K562 (cell line): ENCODE measurements around the gene CLDN2.

Source experiments
- BDP1 ChIP-seq: IDR thresholded peaks from 3 replicates; pipeline ENCODE4 v1.6.1; 2011; ENCODE audit not compliant: insufficient read length, insufficient read depth
- FOXM1 ChIP-seq, 2 experiments: fragments of 450-650 bp in 1 of 2; sonication (generic) in 1 of 2; formaldehyde crosslinking in 1 of 2; IDR thresholded peaks; 2 replicates each; pipeline versions ENCODE4 v1.6.1 to v1.9.0; 2017 to 2022; ENCODE audit warnings: low read depth in 2 of 2, mild to moderate bottlenecking in 2 of 2, missing genetic modification reagents in 1 of 2, moderate library complexity in 1 of 2
- HDGF ChIP-seq: fragments of 450-650 bp; IDR thresholded peaks from 2 replicates; pipeline ENCODE4 v1.6.1; 2016
- SIN3B ChIP-seq: fragments of 450-650 bp; IDR thresholded peaks from 2 replicates; pipeline ENCODE4 v1.6.1; 2017; ENCODE audit warnings: low read depth, mild to moderate bottlenecking, moderate library complexity
- YY1 ChIP-seq, 3 experiments: IDR thresholded peaks; 2 replicates each; pipeline ENCODE4 v1.6.1; 2011; ENCODE audit warnings: low read length in 2 of 3, mild to moderate bottlenecking in 2 of 3, moderate library complexity in 2 of 3, borderline replicate concordance in 1 of 3, control low read depth in 1 of 3, low read depth in 1 of 3; ENCODE audit not compliant: insufficient read depth in 3 of 3, insufficient replicate concordance in 2 of 3, control insufficient read depth in 1 of 3, insufficient read length in 1 of 3; ENCODE audit errors: extremely low read depth in 1 of 3
- ZNF134 ChIP-seq: fragments of 250-450 bp; sonication (Bioruptor Pico); conservative IDR thresholded peaks from 2 replicates; pipeline ENCODE4 v1.4.0; 2020
- TF ChIP-seq, protein P1 (sequence below), 3 experiments: IDR thresholded peaks in 2 of 3; conservative IDR thresholded peaks in 1 of 3; 2 replicates each; pipeline ENCODE4 v1.5.1; 2011 to 2012; ENCODE audit warnings: low read length in 3 of 3, mild to moderate bottlenecking in 3 of 3, control low read depth in 2 of 3, improper control_type of control experiment in 1 of 3, inconsistent platforms in 1 of 3, low read depth in 1 of 3, mixed read lengths in 1 of 3, moderate library complexity in 1 of 3; ENCODE audit not compliant: insufficient read depth in 2 of 3
- TF ChIP-seq, protein P2 (sequence below): fragments of 250-450 bp; sonication (Bioruptor Pico); IDR thresholded peaks from 2 replicates; pipeline ENCODE4 v1.5.0; 2021

DNA sequence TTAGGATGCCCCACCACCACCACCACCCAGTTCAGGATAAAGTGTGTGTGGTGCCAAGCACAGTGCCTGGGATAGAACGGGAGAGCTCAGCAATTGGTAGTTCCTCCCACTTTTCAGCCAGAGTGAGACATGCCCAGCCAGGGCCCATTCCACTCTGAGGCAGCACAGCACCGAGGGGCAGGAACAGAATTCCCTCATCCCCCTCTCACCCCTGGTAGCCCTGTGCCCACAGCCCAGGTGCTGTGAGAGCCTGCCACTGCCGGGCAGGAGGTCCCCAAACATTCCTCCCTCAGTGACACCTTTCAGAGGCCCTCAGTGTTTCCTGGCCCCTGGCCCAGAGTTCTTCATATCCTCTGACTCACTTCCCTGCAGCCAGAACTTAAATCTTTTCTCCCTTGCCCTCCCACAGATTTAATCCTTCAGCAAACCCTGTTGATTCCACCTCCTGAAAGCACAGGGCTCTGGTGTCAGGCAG lies 25.2 kb upstream of the CLDN2 start:
- TF ChIP-seq SIN3B (no peak), YY1 (IDR thresholded peaks at IDR 0.05; ENCODE audit: borderline replicate concordance in 1 of 3, control insufficient read depth in 1 of 3, extremely low read depth in 1 of 3, insufficient read depth in 3 of 3, insufficient read length in 1 of 3, insufficient replicate concordance in 2 of 3, low read depth in 1 of 3, low read length in 2 of 3) (no peak), ZNF134 (CRISPR knock-in tag) (no peak), BDP1 (no peak), FOXM1 (IDR thresholded peaks at IDR 0.05; ENCODE audit: low read depth) (no peak), FOXM1 (CRISPR knock-in tag; IDR thresholded peaks at IDR 0.05; ENCODE audit: low read depth) (no peak), HDGF (no peak)
- TF ChIP-seq, protein P1, sequence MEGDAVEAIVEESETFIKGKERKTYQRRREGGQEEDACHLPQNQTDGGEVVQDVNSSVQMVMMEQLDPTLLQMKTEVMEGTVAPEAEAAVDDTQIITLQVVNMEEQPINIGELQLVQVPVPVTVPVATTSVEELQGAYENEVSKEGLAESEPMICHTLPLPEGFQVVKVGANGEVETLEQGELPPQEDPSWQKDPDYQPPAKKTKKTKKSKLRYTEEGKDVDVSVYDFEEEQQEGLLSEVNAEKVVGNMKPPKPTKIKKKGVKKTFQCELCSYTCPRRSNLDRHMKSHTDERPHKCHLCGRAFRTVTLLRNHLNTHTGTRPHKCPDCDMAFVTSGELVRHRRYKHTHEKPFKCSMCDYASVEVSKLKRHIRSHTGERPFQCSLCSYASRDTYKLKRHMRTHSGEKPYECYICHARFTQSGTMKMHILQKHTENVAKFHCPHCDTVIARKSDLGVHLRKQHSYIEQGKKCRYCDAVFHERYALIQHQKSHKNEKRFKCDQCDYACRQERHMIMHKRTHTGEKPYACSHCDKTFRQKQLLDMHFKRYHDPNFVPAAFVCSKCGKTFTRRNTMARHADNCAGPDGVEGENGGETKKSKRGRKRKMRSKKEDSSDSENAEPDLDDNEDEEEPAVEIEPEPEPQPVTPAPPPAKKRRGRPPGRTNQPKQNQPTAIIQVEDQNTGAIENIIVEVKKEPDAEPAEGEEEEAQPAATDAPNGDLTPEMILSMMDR (IDR thresholded peaks at IDR 0.05 in 2 of 3, conservative IDR thresholded peaks at IDR 0.05 in 1 of 3; ENCODE audit: insufficient read depth in 2 of 3, low read depth in 1 of 3, low read length in 3 of 3), result no peak
- TF ChIP-seq, protein P2, sequence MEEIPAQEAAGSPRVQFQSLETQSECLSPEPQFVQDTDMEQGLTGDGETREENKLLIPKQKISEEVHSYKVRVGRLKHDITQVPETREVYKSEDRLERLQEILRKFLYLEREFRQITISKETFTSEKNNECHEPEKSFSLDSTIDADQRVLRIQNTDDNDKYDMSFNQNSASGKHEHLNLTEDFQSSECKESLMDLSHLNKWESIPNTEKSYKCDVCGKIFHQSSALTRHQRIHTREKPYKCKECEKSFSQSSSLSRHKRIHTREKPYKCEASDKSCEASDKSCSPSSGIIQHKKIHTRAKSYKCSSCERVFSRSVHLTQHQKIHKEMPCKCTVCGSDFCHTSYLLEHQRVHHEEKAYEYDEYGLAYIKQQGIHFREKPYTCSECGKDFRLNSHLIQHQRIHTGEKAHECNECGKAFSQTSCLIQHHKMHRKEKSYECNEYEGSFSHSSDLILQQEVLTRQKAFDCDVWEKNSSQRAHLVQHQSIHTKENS, result no peak
